Activated B cell treated with CpG ODN at 0.5 μM for 24 hours (primary cell): ENCODE measurements around the gene G6PC3. TPM values are rescaled to one million over a fixed set of nuclear protein-coding genes. Genes with fewer than 3 reads are reported as not detected.

Experiments
- ATAC-seq: fragments of 200-7000 bp; cut with Tn5 transposase; one replicate; pipeline ENCODE4 v1.10.0; 2021; ENCODE audit warnings: low read depth, mild to moderate bottlenecking, moderate library complexity
- CTCF ChIA-PET: fragments of 350-600 bp; sonication (Branson Sonifier 250); formaldehyde crosslinking; loops from one replicate; lab custom pipeline; 2021; ENCODE audit warnings: antibody characterized with exemption; lab: Charles Lee
- POLR2A ChIA-PET: fragments of 350-600 bp; sonication (Branson Sonifier 250); formaldehyde crosslinking; loops from one replicate; lab custom pipeline; 2021; ENCODE audit warnings: antibody characterized with exemption; lab: Charles Lee
- DNase-seq: peaks from one replicate; pipeline ENCODE4 v3.0.0; 2022
- H3K27ac Mint-ChIP-seq: one replicate; pipeline ENCODE4 v1.8.0; 2020; ENCODE audit warnings: mixed read lengths
- H3K27me3 Mint-ChIP-seq: one replicate; pipeline ENCODE4 v1.8.0; 2021; ENCODE audit warnings: mixed read lengths
- H3K36me3 Mint-ChIP-seq: one replicate; pipeline ENCODE4 v1.8.0; 2021; ENCODE audit warnings: low read depth, mixed read lengths
- H3K4me1 Mint-ChIP-seq: one replicate; pipeline ENCODE4 v1.8.0; 2021; ENCODE audit warnings: mixed read lengths
- H3K4me3 Mint-ChIP-seq: one replicate; pipeline ENCODE4 v1.8.0; 2020; ENCODE audit warnings: mild to moderate bottlenecking, mixed read lengths
- H3K9me3 Mint-ChIP-seq: one replicate; pipeline ENCODE4 v1.8.0; 2020; ENCODE audit warnings: mixed read lengths
- CTCF ChIP-seq: fragments of 200-600 bp; IDR thresholded peaks from one replicate; pipeline ENCODE4 v1.8.0; 2022; ENCODE audit warnings: antibody characterized with exemption, mild to moderate bottlenecking
- intact Hi-C: fragments of 100-400 bp; cut with micrococcal nuclease; formaldehyde crosslinking; loops from one replicate; pipeline ENCODE4 v1.15.1; 2024
- total RNA-seq: library from RNA; stranded (reverse); gene quantifications from 2 replicates; pipeline ENCODE4 v1.2.3, GENCODE V29; 2022

G6PC3 gene
- total RNA-seq, 1 donor from 2014 or later: 35.2 TPM

GRCh38 chr17:44113868-44114840 lies 43.6 kb downstream of the G6PC3 start:
- Mint-ChIP-seq H3K9me3 (no peaks in the 10 kb centered on the region), H3K4me1 (peaks cover 57% of the 10 kb centered on the region), H3K4me3 (no peak overlapping the region), H3K27ac (no peak overlapping the region), H3K36me3 (peaks cover 36% of the 10 kb centered on the region), H3K27me3 (no peaks in the 10 kb centered on the region)
- no peak for TF ChIP-seq CTCF
- ATAC-seq: no peak
- POLR2A ChIA-PET: interaction anchor here (1.2 kb wide), 1 partner anchor 10 kb away, joined by 4 read pairs; the partner anchor contains the start of gene HDAC5
- CTCF ChIA-PET: interaction anchor here (0.6 to 2.2 kb wide), 2 partner anchors 170 to 417 kb away, joined by 3 to 14 read pairs; no protein-coding TSS in a partner anchor
- intact Hi-C loops: no loop called here
- DNase-seq: no peak

- intact Hi-C loops: loop anchor here (1.0 kb wide), 1 partner anchor 171 kb away; no protein-coding TSS in a partner anchor
- ChIA-PET CTCF (interaction anchor here (0.8 to 2.2 kb wide), 4 partner anchors 45 to 172 kb away, joined by 3 to 14 read pairs (median 4); partner anchors contain the start of gene G6PC3), POLR2A (interaction anchor here (0.5 to 1.2 kb wide), 4 partner anchors 8 to 30 kb away, joined by 3 to 4 read pairs (median 4); partner anchors contain the start of gene HDAC5)
- Mint-ChIP-seq H3K9me3 (no peaks in the 10 kb centered on the region), H3K36me3 (peaks cover 42% of the 10 kb centered on the region), H3K27ac (no peak overlapping the region), H3K4me1 (peaks cover 65% of the 10 kb centered on the region), H3K4me3 (no peak overlapping the region), H3K27me3 (no peaks in the 10 kb centered on the region)
- DNase-seq (no peak), ATAC-seq (no peak)
- TF ChIP-seq CTCF: no peak
Observed at GRCh38 chr17:44115585-44116415, 45.3 kb downstream of the G6PC3 start.

GRCh38 chr17:44117351-44117750 lies 46.8 kb downstream of the G6PC3 start:
- no peaks in the 10 kb centered on the region for H3K27me3 Mint-ChIP-seq
- DNase-seq (no peak), ATAC-seq (no peak)
- peaks cover 42% of the 10 kb centered on the region for H3K36me3 Mint-ChIP-seq
- POLR2A ChIA-PET: no interaction called here
- no peak overlapping the region for H3K4me3 Mint-ChIP-seq
- no peak overlapping the region for H3K27ac Mint-ChIP-seq
- intact Hi-C loops: no loop called here
- CTCF ChIA-PET: interaction anchor here (1.0 kb wide), 1 partner anchor 173 kb away, joined by 4 read pairs; no protein-coding TSS in a partner anchor
- H3K9me3 Mint-ChIP-seq: no peaks in the 10 kb centered on the region
- no peak for TF ChIP-seq CTCF
- peaks cover 63% of the 10 kb centered on the region for H3K4me1 Mint-ChIP-seq

GRCh38 chr17:44118427-44119050 lies 48.0 kb downstream of the G6PC3 start:
- Mint-ChIP-seq H3K9me3 (no peaks in the 10 kb centered on the region), H3K27ac (no peak overlapping the region), H3K36me3 (peaks cover 40% of the 10 kb centered on the region), H3K4me1 (peaks cover 58% of the 10 kb centered on the region), H3K27me3 (no peaks in the 10 kb centered on the region), H3K4me3 (no peak overlapping the region)
- no peak for ATAC-seq
- DNase-seq: no peak
- no peak for TF ChIP-seq CTCF
- intact Hi-C loops: no loop called here
- ChIA-PET POLR2A (no interaction called here), CTCF (no interaction called here)
